ENCODE data around the gene ZFYVE9. TPM values are rescaled to one million over a fixed set of nuclear protein-coding genes. Genes with fewer than 3 reads are reported as not detected.
A peak's percentile ranks its signal among the peaks of the same experiment; 100 is the strongest.

ZFYVE9 gene
- total and polyA plus RNA-seq, 10 of the 15 experiments (the other 5 are each of a cell fraction or from before 2014, with no cell fraction given): 0.26 to 6.9 (median 2.3) TPM

DNA sequence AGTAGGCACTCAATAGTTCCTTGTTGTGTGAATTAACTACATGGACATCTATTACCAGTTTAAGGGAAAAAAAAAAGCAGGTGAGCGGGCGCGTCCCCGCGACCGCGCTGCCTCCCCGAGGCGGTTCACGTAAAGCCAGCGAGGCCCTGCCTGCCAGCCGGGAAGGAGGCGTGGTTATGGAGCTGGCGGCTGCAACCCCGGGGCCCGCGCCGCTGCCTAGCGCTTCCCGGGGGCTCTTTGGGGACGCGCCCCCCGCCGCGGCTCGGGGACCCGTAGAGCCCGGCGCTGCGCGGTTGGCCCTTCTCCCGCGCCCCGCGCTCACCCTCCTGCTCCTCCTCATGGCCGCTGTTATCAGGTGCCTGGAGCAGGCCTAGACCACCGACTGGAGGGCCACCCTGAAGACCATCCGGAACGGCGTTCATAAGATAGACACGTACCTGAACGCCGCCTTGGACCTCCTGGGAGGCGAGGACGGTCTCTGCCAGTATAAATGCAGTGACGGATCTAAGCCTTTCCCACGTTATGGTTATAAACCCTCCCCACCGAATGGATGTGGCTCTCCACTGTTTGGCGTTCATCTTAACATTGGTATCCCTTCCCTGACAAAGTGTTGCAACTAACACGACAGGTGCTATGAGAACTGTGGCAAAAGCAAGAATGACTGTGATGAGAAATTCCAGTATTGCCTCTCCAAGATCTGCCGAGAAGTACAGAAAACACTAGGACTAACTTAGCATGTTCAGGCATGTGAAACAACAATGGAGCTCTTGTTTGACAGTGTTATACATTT is 226.7 kb downstream of the ZFYVE9 start:
- intact Hi-C loops (cut with micrococcal nuclease; ENCODE audit: unreplicated experiment) (loop anchor here (10.0 kb wide), 2 partner anchors 224 to 316 kb away; partner anchors contain the start of gene ZFYVE9), in situ Hi-C loops (cut with MboI) (no loop called here)
- peak overlapping the region; percentile 48; the same call in 1 of the 2 replicates for H3K4me3 ChIP-seq
- peaks cover 19% of the 10 kb centered on the region for H3K79me2 ChIP-seq (ENCODE audit: control insufficient read depth, insufficient read depth, low read length)
- peak overlapping the region; percentile 64 for H2AFZ ChIP-seq (ENCODE audit: control insufficient read depth, low read depth, low read length)
- SMC1A ChIA-PET (ENCODE audit: uncharacterized antibody, unreplicated experiment): interaction anchor here (0.6 to 1.6 kb wide), 4 partner anchors 17 to 556 kb away, joined by 3 to 7 read pairs (median 4); partner anchors contain the start of genes ORC1 and PRPF38A
- H3K4me2 ChIP-seq (ENCODE audit: control insufficient read depth, insufficient read depth): peak overlapping the region; percentile 64
- peak; percentile 59 for FAIRE-seq
- no TSS peak for BruUV-seq (replicated peaks)
- no peaks in the 10 kb centered on the region for H4K20me1 ChIP-seq (ENCODE audit: control insufficient read depth, insufficient read depth)
- RAD21 ChIA-PET (ENCODE audit: unreplicated experiment): interaction anchor here (1.1 to 1.3 kb wide), 2 partner anchors 170 to 317 kb away, joined by 4 to 6 read pairs; no protein-coding TSS in a partner anchor
- H3K9ac ChIP-seq (ENCODE audit: control insufficient read depth, insufficient read depth, low read length): peak overlapping the region; percentile 26; the same call in 1 of the 2 replicates
- H3K27ac ChIP-seq (ENCODE audit: control insufficient read depth, insufficient read depth): no peak overlapping the region
- WGBS (ENCODE audit: insufficient coverage, insufficient replicate concordance, low lambda C conversion rate, missing lambda C conversion rate): 7% methylated on average over 45 of the region's 51 CpGs
- H3K9me3 ChIP-seq (replicated peaks; ENCODE audit: control insufficient read depth, insufficient read depth, low read length): no peaks in the 10 kb centered on the region
- CTCF ChIA-PET: interaction anchor here (0.7 to 1.7 kb wide), 2 partner anchors 36 to 59 kb away, joined by 3 to 9 read pairs; partner anchors contain the start of genes ORC1 and PRPF38A
- H3K27me3 ChIP-seq (replicated peaks in 1 of 2; ENCODE audit: control insufficient read depth in 2 of 2, insufficient read depth in 2 of 2, low read length in 1 of 2): no peaks in the 10 kb centered on the region
- DNase-seq (ENCODE audit: low read depth, low spot score): no peak
- H3K4me1 ChIP-seq (ENCODE audit: control insufficient read depth, insufficient read depth, low read length): peaks cover 4% of the 10 kb centered on the region
- ATAC-seq: no peak
- peaks cover 3 to 7% of the 10 kb centered on the region in 2 experiments for H3K36me3 ChIP-seq (ENCODE audit: control insufficient read depth in 2 of 2, insufficient read depth in 2 of 2, low read length in 1 of 2)
- POLR2A ChIA-PET: interaction anchor here (0.5 to 1.1 kb wide), 7 partner anchors 24 to 722 kb away, joined by 3 to 4 read pairs (median 3); partner anchors contain the start of genes ORC1 and PRPF38A
- TF ChIP-seq, protein P1, sequence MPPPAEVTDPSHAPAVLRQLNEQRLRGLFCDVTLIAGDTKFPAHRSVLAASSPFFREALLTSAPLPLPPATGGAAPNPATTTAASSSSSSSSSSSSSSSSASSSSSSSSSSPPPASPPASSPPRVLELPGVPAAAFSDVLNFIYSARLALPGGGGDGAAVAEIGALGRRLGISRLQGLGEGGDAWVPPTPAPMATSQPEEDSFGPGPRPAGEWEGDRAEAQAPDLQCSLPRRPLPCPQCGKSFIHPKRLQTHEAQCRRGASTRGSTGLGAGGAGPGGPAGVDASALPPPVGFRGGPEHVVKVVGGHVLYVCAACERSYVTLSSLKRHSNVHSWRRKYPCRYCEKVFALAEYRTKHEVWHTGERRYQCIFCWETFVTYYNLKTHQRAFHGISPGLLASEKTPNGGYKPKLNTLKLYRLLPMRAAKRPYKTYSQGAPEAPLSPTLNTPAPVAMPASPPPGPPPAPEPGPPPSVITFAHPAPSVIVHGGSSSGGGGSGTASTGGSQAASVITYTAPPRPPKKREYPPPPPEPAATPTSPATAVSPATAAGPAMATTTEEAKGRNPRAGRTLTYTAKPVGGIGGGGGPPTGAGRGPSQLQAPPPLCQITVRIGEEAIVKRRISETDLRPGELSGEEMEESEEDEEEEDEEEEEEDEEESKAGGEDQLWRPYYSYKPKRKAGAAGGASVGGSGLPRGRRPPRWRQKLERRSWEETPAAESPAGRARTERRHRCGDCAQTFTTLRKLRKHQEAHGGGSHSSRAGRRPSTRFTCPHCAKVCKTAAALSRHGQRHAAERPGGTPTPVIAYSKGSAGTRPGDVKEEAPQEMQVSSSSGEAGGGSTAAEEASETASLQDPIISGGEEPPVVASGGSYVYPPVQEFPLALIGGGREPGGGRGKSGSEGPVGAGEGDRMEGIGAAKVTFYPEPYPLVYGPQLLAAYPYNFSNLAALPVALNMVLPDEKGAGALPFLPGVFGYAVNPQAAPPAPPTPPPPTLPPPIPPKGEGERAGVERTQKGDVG (CRISPR knock-in tag; IDR thresholded peaks at IDR 0.05): no peak
- TF ChIP-seq CBFB (IDR thresholded peaks at IDR 0.05; ENCODE audit: low read depth) (no peak), ZNF217 (IDR thresholded peaks at IDR 0.05) (no peak), IRF4 (IDR thresholded peaks at IDR 0.05; ENCODE audit: low read depth, low read length) (no peak), POLR2A (IDR thresholded peaks at IDR 0.05; ENCODE audit: low read depth, low read length) (0 out of 2 replicates have a peak, but pooled peaks have one; percentile 37), PML (IDR thresholded peaks at IDR 0.05; ENCODE audit: low read length) (no peak), POLR2AphosphoS2 (IDR thresholded peaks at IDR 0.05; ENCODE audit: low read depth, low read length) (no peak), CREM (IDR thresholded peaks at IDR 0.05; ENCODE audit: low read depth) (no peak), CHD1 (IDR thresholded peaks at IDR 0.05; ENCODE audit: low read depth, low read length) (no peak), CTCF (IDR thresholded peaks at IDR 0.05 in 2 of 3, conservative IDR thresholded peaks at IDR 0.05 in 1 of 3; ENCODE audit: control insufficient read depth in 2 of 3, extremely low read depth in 1 of 3, insufficient read depth in 1 of 3, low read depth in 3 of 3, low read length in 3 of 3) (peak in 1 of 3 experiments; percentile 31; a peak in 3 of 6 replicates), DPF2 (IDR thresholded peaks at IDR 0.05) (peak; percentile 17; the same call in 1 of the 2 replicates), POU2F2 (IDR thresholded peaks at IDR 0.05; ENCODE audit: borderline replicate concordance, low read depth, low read length) (no peak), SMAD1 (IDR thresholded peaks at IDR 0.05; ENCODE audit: low read depth, partially characterized antibody) (no peak), FOS (IDR thresholded peaks at IDR 0.05; ENCODE audit: borderline replicate concordance, extremely low read depth, insufficient read length) (no peak), KDM1A (IDR thresholded peaks at IDR 0.05; ENCODE audit: borderline replicate concordance) (no peak), SIN3A (IDR thresholded peaks at IDR 0.05; ENCODE audit: low read depth, low read length) (no peak), IKZF2 (IDR thresholded peaks at IDR 0.05) (no peak), BACH1 (IDR thresholded peaks at IDR 0.05; ENCODE audit: borderline replicate concordance) (0 out of 2 replicates have a peak, but pooled peaks have one; percentile 32)
- TF ChIP-seq, protein P2, sequence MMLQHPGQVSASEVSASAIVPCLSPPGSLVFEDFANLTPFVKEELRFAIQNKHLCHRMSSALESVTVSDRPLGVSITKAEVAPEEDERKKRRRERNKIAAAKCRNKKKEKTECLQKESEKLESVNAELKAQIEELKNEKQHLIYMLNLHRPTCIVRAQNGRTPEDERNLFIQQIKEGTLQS (IDR thresholded peaks at IDR 0.05; ENCODE audit: borderline replicate concordance, extremely low read depth, low read depth, low read length): no peak

Data from GM12878 (cell line).